K562 treated with DMSO at 1 percent for 48 hours (cell line): Measurements from ENCODE around the gene RRP36. TPM values are rescaled to one million over a fixed set of nuclear protein-coding genes. Genes with fewer than 3 reads are reported as not detected.

Experiments
- total RNA-seq: library from RNA; unstranded; fragments of 300-600 nt; gene quantifications from 2 replicates; pipeline ENCODE4 v1.2.3, GENCODE V29; 2022; ENCODE audit warnings: low replicate concordance; ENCODE audit errors: extremely low read depth

RRP36 gene, protein sequence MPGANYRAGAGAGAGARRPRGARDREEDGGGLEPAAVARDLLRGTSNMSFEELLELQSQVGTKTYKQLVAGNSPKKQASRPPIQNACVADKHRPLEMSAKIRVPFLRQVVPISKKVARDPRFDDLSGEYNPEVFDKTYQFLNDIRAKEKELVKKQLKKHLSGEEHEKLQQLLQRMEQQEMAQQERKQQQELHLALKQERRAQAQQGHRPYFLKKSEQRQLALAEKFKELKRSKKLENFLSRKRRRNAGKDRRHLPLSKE
- total RNA-seq = not detected in 2 replicates

DNA sequence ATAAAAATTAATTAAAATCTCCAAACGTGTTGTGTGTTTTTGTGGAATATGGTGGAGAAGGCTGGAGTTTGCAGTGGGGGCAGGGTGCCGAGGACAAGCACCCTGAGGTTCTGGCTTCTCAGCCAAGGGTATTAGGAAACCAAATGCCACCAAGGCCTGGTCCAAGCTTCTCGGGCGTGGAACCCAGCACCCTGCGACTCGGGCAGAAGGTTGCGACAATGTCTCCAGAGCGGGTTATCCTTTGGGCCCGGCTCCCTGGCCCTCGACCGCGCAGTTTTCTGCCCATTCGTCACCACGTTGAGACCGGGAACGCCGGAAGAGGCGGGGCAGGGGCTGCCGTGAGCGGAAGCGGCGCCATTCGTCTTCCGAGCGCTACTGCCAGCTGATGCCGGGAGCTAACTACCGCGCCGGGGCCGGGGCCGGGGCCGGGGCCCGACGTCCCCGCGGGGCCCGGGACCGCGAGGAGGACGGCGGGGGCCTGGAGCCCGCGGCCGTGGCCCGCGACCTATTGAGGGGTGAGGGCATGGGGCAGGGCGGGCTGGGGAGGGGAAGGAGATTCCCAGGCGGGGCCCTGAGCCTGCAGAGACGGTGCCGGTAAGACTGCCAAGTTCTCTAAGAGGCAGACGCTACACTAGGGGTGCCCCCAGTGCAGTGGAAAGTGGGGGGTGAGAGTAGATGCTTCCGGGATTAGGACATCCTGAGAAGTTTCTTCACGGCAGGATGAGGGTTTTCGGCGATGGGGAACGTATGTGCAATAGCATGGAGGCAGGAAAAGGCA, at the start of gene RRP36:
TSS of gene RRP36 (plus strand) at position 354 of the 778 bp plus-strand sequence. CDS start at position 386, 32 bp downstream.

DNA sequence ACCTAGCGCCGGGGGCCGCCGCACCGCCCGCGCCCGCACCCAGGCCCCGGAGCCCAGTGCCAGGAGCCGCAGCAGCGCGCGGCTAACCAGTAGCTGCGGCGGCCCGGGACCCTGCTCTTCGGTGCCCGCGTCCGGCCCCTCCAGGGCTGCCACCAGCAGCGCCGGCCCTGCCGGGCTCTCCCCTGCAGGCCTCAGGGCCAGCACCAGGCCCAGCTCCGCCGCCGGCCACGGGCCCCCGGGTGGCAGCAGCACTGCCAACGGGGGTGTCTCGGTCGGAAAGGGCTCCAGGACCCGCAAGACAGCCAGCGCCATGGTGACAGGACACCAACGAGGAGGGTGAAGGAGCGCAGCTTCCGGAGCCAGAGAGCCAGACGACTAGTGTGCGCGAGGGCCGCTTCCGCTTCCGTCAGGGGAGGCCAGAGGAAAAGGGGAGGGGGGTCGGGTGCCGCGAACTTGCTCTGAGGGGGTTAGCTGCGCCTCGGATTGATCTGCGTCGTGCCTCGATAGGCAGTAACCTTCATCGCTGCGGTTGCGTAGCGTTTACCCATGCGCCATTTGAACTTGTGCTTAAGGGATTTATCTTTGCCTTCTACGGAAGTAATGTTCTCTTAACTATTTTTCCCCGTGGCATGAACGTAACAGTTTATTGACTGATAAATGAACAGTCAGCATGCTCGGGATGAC, 42.4 kb upstream of the RRP36 start, which contains the start of gene PEX6:
TSS of gene PEX6 (minus strand) at position 343 of the 684 bp plus-strand sequence. CDS start at position 312, 31 bp downstream.

DNA sequence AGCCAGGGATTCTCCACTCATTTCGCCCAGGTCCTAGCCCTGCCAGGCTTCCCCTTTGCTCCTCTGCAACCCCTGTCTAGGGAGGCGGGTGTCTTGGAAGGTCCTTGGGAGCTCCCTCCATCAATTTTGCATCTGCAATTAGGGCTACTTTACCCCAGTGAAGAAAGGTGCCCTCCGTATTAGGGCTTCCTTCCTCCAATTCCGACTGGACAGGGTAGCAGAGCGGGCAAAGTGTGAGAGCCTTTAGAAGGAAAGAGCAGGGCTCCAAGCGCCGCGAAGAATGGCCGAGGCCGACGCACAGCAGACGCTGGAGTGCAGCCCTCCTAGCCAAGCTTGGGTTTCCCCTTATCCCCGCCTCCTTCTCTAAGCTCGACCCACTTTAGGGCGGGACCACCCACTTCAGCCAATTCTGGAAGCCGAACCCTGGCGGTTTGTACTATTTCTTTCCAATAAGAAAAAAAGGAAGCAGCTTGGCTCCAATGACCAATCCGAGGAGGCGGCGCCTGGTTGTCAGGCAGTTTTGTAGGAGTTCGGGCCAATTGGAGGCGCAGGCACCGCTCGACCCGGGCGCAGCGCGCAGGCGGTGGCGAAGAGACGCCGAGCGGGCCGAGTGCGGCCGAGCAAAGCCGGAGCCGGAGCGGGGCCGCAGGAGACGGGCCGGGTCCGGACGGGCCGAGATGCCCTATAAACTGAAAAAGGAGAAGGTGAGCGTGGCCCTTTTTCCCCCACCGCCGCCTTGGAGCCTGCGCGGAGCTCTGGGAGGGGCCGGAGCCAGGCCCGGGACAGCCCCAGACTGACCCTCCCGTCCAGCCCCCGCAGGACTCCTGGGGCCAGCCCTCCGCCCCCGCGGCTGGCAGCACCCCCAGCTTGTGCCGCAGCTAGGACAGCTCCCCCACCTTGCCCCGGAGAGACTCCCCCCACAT, 37.2 kb upstream of the RRP36 start, which contains the start of gene PPP2R5D:
TSS of gene PPP2R5D (plus strand) at position 570 of the 923 bp plus-strand sequence. CDS start at position 678, 108 bp downstream.

DNA sequence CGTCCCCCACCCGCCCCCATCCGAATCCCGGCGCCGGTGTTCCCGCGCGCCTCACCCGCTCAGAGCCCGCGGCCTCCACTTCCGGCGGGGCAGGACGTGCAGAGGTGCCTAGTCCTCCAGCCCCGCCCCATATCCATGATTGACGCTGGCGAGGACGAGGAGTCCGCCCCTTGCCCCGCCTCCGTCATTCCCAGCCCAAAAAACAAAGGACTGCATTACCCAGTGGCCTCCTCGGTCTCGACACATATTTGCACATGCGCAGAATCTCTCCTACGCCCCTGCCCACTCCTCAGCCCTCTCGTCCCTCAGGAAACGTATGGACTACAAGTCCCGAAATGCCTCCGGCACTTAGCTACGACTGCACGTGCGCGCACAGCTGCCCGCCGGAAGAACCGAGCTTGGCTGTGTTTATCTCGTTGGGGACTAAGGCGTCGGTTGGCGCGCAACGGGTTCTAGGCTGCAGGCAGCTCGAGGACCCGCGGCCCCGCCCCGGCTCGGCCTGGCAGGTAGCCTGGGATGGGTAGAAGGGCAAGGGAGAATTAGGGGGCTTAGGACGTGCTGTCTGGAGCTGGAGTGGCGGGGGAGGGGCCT, 7.5 kb upstream of the RRP36 start, which contains the start of the genes KLHDC3 and MEA1:
TSS of gene KLHDC3 (plus strand) at position 407 of the 591 bp plus-strand sequence. CDS start 2,944 bp downstream, outside the sequence.
TSS of gene MEA1 (minus strand) at position 104 of the 591 bp plus-strand sequence. CDS start 133 bp downstream, outside the sequence.

DNA sequence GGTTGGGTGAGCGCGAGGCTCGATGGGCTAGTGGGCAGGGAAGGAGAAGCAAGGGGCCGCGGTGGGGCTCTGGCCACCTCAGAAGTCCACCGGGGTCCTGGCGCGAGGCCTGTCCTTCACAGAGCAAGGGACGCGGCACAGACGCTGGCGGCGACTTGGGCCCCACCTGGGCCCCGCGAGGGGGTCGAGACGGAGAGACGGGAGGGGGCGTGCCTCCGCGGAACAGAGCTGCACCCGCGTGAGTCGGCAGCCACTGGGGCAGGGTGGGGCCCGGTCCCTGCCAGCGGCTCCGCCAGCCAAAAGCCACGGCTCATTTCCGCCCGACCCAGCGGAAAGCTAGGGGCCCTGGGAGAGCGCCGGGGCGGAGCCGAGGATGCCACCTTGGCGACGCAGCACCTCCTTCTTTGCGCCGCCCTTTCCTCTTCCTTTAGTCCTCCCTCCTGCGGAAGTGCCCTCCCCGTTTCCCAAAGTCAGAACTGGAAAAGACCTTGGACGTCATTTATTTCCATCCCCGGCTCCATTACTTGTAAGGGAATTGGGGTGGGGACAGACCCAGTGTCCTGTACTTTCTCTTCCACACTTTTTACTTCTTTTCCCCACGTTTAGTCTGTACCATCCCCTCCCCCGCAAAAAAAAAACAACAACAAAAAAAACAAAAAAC, 32.3 kb downstream of the RRP36 start, which contains the start of gene CUL7:
TSS of gene CUL7 (minus strand) at position 307 of the 661 bp plus-strand sequence. CDS start 1,063 bp downstream, outside the sequence.

DNA sequence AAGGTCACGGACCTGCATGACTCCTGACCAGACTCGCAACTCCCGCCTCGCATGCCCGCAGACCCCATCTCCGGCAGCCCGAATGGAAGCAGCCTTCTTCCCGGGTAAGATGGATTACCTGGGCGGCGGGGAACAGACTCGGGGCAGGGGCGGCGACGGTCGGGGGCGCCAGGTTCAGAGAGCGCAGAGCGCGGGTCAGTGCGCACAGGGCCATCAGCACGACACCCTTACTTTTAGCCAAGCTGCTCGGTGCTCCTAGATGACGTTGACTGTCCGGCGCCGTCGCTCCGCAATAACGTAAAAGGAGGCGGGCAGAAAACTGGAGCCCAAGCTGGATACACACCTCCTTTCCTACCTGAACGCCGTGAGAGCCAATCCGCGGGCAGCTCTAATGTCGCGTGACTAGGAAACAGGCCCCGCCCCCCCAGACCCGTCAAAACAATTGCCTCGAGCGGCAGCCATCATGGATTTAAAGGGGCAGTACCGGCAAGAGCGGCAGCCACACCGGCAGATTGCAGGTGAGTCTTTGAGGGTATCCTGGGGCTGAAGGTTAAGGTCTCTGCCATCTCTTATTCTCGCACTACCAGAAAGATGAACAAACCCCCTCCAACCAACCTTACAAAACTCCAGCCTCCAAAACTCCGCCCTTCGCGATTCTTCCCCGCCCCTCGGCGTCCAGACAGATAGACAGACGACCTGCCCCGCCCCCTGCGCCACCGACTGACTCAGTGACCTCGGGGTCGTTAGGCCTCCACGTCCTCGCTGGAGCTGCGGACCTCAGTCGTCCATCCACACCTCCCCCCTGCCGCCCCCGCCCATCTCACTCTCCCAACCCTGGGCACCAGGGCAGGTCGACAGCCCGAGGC, 38.0 kb downstream of the RRP36 start, which contains the start of the genes KLC4 and MRPL2:
TSS of gene KLC4 (plus strand) at position 464 of the 866 bp plus-strand sequence. CDS start 1,705 bp downstream, outside the sequence.
TSS of gene MRPL2 (minus strand) at position 267 of the 866 bp plus-strand sequence. CDS start at position 214, 53 bp downstream.

DNA sequence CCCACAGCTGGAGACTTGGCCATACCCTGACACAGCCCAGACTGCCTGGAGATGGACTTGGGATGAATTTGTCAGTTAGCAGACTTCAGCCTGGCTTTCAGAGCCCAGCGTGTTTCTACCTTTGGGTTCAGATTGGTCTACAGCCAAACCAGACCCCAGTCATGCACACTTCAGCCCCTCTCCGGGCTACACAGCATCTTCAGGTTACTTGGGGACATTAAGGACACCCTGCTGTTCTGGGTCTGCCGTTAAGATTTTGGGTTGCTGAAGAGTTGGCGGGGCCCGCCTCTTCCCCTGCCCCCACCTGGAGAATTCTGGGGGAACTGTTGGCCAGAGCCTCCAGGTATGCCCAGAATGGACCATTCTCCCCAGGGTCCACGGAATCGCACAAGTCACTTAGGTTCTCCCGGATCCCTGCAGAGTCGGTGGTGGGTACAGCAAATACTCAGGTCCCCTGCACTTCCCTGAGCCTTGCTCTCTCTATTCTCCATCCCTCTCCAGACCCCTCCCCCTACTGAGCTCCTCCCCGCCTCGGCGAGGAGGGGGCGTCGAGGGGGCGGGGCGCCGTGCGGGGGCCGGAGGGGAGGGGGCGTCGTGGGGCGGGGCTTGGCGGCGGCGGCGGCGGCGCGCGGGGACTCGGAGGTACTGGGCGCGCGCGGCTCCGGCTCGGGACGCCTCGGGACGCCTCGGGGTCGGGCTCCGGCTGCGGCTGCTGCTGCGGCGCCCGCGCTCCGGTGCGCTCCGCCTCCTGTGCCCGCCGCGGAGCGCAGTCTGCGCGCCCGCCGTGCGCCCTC, 54.4 kb downstream of the RRP36 start, which contains the start of gene PTK7:
TSS of gene PTK7 (plus strand) at position 645 of the 794 bp plus-strand sequence. CDS start 175 bp downstream, outside the sequence.

Other genes with a start within 250 kb of the RRP36 start
- gene BICRAL, start 239.6 kb upstream of the RRP36 start, total RNA-seq = not detected in 2 replicates
- not detected in 2 replicates for gene RPL7L1, start 142.0 kb upstream of the RRP36 start, total RNA-seq
- not detected in 2 replicates for gene PTCRA, start 105.6 kb upstream of the RRP36 start, total RNA-seq
- not detected in 2 replicates for gene CNPY3, start 92.1 kb upstream of the RRP36 start, total RNA-seq
- gene GNMT, start 60.9 kb upstream of the RRP36 start, total RNA-seq = not detected in 2 replicates
- gene PEX6, start 42.4 kb upstream of the RRP36 start, total RNA-seq = not detected in 2 replicates
- gene PPP2R5D, start 37.1 kb upstream of the RRP36 start, total RNA-seq = not detected in 2 replicates
- not detected in 2 replicates for gene MEA1, start 7.7 kb upstream of the RRP36 start, total RNA-seq
- gene KLHDC3, start 7.4 kb upstream of the RRP36 start, total RNA-seq = not detected in 2 replicates
- gene CUL7, start 32.2 kb downstream of the RRP36 start, total RNA-seq = not detected in 2 replicates
- not detected in 2 replicates for gene MRPL2, start 37.8 kb downstream of the RRP36 start, total RNA-seq
- not detected in 2 replicates for gene KLC4, start 38.0 kb downstream of the RRP36 start, total RNA-seq
- 95.7 TPM in 1 of 2 replicates, not detected in the other for gene PTK7, start 54.7 kb downstream of the RRP36 start, total RNA-seq
- gene SRF, start 149.6 kb downstream of the RRP36 start, total RNA-seq = not detected in 2 replicates
- gene CUL9, start 160.6 kb downstream of the RRP36 start, total RNA-seq = not detected in 2 replicates
- gene DNPH1, start 207.9 kb downstream of the RRP36 start, total RNA-seq = not detected in 2 replicates
- gene TTBK1, start 221.9 kb downstream of the RRP36 start, total RNA-seq = not detected in 2 replicates